ENCODE data around the gene IL15.
"Not testable (repeated sequence)": the region's sequence is repeated elsewhere in the genome, so short reads cannot be mapped to it uniquely, and the experiment has no call there.

IL15 gene

DNA sequence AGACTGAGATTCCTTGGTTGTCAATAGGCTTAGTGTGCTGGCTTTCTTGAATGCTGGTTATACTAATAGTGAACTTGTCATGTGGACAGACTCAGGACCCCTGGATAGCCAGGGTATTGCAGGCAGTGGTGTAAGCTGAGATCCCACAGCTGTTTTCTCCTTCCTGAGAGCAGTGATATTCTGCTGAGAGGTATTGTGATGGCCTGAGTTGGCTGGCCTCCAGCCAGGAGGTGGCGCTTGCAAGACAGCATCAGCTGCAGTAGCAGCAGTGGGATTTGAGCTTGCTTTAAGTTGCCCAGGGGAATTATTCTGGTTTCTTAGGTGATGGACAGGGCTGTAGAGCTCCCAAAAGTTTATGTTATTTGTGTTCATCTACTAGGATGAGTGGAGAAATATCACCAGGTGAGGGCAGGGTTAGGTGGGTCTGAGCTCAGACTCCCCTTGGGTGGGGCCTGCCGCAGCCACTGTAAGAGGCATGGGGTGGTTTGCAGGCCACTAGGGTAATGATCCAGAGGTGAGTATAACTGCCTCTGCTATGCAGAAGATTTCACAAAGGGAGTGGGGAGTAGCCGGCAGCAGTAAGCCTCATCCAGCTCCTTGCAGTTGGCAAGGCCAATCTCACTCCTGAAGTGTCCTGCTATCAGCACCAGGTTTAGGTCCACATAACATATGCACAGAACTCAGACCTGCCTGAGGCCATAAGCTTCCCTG is 66.2 kb downstream of the IL15 start:
- no peak for DNase-seq (ENCODE audit: low read depth in 2 of 2)

DNA sequence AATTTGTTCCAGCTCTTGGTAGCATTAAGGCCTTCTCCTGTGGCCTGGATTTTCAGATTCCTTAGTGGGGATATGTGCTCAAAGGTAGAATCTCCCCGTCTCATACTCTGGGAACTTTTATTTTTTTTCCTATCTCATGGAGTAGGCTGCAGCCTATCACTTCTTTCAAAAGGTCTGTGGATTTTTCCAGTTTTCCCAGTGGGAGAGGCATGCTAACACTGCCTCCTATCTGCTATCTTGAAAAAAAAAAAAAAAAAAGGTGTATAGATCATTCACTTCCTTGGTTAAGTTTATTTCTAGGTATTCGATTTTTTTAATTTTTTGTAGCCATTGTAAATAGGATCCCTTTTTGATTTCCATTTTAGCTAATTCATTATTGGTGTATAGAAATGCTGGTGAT is 67.1 kb downstream of the IL15 start:
- no peak for DNase-seq (ENCODE audit: low read depth in 2 of 2)

DNA sequence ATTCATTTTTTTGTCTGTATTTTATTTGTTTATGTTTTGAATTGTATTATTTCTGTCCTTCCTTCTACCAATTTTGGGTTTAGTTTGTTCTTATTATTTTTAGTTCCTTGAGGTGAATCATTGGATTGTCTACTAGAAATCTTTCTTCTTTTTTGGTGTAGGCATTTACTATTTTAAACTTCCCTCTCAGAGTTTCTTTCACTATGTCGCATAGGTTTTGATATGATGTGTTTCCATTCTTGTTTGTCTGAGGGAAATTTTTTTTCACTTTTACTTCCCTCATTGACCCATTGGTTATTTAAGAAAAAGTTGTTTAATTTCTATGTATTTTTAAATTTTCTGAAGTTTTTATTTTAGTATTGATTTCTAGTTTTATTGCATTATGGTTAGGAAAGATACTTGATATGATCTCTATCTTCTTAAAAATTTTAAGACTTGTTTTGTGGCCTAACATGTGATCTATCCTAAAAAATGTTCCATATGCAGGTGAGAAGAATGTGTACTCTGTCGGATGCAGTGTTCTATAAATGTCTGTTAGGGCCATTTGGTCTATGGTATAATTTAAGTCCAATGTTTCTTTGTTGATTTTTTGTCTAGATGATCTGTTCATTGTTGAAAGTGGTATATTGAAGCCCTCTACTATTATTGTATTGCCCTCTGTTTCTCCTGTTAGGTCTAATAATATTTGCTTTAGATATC is 68.8 kb downstream of the IL15 start:
- DNase-seq (ENCODE audit: low read depth in 2 of 2) = no peak

DNA sequence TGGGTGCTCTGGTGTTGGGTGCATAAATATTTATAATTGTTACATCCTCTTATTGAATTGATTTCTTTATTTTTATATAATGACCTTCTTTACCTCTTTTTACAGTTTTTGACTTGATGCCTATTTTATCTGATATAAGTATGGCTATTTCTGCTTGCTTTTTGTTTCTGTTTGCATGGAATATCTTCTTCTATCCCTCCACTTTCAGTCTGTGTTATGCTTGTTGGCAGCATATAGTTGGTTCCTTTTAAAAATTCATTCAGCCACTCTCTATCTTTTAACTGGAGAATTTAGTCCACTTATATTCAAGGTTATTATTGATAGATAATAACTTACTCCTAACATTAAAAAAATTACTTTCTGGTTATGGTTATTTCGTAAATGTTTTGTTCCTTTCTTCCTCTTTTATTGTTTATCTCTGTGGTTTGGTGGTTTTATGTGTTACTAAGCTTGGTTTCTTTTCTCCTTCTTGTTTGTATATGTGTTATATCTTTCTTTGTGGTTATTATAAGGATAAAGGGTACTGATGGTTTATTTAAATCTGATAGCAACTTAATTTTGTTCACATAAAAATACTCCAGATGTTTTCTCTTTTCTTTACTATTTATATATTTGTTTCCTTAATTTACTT is 69.5 kb downstream of the IL15 start:
- DNase-seq (ENCODE audit: low read depth in 2 of 2) = no peak

DNA sequence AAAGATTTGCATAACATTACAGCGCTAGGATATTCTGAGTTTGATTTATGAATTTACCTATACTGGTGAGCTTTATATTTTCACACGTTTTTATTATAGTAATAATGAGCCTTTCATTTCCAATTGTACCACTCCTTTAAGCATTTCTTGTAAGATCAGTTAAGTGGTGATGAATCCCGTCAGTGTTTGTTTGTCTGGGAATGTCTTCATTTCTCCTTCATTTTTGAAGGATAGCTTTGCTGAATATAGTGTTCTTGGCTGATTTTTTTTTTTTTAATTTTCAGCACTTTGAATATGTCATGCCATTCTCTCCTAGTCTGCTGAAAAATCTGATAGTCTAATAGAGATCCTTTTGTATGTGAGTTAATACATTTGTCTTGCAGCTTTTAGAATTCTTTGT is 70.1 kb downstream of the IL15 start:
- no peak for DNase-seq (ENCODE audit: low read depth in 2 of 2)

DNA sequence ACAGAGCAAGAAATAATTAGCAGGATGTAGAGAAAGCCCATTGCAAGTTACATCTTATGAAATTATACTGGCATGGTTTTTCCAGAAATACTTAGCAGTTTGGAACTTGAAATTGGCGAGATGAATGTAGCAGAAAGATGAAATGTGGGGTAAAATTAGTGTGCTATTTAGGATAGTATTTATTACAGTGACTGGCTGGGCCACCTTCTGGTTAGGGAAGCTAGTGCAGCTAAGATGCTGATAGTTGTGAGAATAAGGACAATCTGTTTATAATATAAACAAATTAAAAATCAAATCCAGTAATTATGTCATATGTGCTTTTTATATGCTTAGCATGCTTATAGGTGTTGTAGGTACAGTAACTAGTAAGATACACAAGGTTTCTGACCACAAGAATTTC is 74.8 kb downstream of the IL15 start:
- no peak for DNase-seq (ENCODE audit: low read depth in 2 of 2)

DNA sequence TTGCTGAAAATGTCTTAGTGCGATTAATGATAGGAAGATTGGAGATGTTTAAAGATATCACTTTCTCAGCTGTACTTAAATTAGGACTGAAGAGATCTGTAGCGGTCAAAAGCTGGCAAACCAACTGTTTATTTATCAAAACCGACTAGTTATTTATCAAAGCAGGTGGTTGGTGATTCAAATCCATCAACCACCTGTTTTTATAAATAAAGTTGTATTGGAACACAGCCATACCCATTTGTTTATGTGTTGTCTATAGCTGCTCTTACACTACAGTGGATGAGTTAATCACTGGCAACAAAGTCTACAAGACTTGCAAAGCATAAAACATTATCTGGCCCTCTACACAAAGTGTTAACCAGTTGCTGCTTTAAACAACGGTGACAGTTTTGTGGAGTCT is 76.8 kb downstream of the IL15 start:
- no peak for DNase-seq (ENCODE audit: low read depth in 2 of 2)

DNA sequence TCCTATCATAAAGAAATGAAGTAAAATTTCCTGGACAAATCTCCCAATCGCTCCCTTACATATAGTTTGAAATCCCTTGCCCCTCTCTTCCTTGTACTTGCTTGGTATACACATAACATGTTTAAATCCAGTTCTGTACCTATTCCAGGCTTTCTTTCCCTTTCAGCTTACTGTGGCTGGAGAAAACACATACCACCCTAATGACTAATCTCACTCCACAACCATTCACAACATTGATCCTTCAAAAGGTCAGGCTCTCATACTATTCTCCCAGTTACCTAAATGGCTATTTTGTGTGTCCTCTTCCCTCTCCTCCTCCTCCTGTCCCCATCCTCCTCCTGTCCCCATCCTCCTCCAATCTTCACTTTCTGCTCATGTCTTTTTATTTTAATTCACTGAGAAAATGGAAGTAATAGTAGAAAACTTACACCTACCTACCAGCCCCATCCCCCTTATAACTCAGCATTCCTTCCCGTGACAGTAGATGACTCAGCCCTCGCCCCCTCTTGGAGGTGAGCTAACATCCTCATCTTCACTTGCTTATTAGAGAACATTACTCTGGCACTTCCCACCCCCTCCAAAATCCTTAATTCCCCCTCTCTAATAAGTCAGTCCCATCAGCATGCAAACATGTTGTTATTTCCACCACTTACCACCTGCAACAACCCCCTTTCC is 77.5 kb downstream of the IL15 start:
- no peak for DNase-seq (ENCODE audit: low read depth in 2 of 2)

DNA sequence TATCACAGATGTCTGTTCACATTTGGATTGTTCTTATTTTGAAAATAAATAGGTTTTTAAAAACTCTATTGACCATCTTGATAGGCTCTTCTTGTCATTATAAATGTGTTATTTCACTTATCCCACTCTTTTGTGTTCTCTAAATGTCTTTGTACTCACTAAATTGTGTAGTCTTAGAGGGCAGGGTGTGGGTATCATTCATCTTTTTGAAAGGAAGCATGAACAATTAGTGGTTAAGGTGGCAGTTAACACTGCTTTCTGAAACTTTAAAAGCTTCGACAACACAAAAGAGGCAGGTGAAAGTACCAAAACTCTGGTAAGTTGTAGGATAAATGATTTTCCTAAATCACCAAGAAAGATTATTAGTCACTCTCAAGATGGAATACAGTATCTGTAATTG is 83.2 kb downstream of the IL15 start:
- DNase-seq (ENCODE audit: low read depth in 2 of 2) = no peak

DNA sequence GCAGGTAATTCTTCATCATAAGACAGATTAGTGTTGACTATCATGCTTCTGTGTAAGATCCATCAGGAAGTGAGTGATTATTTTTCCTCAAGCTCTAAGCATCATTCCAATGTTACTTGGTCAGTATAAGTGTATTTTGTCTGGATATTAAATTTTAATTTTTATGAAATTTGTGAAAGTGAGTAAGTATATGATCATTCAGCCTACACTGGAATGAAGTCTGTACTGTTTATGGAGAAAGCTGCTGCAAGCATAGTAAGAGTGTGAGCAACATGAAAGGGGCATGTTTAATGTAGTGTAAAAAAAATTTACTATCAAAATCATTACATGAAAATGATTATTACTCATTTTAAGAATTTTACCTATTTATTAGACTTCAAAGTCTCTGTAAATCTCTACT is 84.8 kb downstream of the IL15 start:
- no peak for DNase-seq (ENCODE audit: low read depth in 2 of 2)

DNA sequence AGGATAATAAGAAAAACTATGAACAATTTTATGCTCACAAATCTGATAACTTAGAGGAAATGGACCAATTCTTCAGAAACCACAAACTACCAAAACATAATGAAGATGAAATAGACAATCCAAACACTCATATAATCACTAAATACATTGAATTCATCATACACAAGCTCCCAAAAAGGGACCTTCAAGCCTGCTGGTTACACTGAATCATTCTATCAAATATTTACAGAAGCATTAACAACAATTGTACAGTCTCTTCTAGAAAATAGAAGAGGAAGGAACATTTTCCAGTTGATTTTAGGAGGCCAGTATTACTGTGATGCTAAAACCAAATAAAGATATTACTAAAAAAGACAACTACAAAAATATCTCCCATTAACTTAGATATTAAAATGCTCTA is 88.3 kb downstream of the IL15 start:
- DNase-seq (ENCODE audit: low read depth in 2 of 2) = no peak

DNA sequence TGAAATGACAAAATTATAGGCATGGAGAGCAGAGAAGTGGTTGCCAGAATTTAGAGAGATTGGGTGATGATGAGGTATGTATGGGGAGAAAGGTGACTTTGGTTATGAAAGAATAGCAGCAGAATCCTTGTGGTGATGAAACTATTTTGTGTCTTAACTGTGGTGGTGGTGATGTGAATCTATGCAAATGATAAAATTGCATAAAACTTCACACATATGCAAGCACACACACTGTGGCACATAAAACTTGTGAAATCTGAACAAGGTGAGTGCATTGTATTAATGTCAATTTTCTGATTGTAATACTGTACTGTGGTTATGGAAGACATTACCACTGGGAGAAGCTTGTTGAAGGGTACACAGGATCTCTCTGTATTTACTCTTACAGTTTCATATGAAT is 91.0 kb downstream of the IL15 start:
- no peak for DNase-seq (ENCODE audit: low read depth in 2 of 2)

DNA sequence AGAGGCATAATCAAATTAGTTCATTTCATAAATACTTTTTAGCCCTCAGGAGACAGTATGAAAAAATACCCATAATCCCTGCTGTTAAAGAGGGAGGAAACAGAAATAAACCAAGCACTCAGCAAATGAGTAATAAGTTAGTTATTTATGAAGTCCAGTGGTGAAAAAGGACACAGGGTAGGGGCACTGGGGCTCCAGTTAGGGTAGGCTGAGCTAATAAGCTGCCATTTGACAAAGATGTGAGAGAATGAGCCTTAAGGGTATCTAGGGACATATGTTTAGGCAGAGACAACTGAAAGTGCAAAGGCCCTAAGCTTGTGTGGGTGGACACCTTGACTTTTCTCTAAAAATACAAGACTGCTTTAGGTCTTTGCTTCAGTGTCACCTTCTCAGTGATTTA is 94.4 kb downstream of the IL15 start:
- DNase-seq (ENCODE audit: low read depth in 2 of 2) = no peak

DNA sequence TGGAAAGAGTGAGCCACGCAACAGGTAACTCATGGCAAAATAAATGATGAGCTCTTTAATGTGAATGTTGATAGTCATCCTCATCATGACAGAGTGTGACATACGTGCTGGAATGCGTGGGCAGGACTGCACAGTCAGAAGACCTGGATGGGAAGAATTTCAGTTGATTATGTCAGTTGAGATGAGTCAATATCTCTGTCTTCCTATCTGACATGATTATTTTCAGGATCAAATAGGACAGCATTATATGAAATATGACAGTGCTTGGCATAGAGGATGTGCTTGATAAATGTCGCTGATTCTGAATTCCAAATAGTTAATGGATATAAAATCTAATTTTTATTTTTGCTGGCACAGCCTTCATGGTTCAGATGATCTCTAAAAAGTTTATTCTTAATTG is 95.1 kb downstream of the IL15 start:
- DNase-seq (ENCODE audit: low read depth in 2 of 2) = no peak

DNA sequence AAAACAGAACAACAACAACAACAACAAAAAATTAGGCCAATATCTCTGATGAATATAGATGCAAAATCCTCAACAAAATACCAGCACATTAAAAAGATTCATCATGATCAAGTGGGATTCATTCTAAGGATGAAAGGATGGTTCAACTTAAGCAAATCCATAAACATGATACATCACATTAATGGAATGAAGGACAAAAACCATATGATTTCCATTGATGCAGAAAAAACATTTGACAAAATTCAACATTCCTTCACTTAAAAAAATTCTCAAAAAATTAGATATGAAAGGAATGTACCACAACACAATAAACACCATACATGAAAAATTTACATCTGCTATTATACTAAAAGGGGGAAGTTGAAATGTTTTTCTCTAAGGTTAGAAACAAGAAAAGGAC is 103.3 kb downstream of the IL15 start:
- no peak for DNase-seq (ENCODE audit: low read depth in 2 of 2)

DNA sequence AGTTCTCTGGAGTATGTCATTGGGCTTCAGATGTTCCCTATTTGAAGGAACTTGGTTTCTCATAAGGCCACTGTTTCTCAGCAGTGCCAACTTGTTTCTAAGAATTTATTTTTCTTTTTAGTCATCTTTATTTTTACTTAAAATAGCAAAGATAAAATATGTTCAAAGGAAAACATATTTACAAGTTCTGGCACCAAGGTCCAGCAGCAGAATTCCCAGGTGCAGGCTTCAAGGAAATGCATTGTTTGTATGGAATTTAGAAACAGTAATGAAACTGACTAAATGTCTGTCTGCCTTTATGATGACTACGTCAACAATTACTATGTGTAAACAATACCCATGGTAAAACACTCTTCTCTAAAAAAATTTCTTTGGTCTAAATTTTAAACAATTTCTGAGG is 109.6 kb downstream of the IL15 start:
- no peak for DNase-seq (ENCODE audit: low read depth in 2 of 2)

DNA sequence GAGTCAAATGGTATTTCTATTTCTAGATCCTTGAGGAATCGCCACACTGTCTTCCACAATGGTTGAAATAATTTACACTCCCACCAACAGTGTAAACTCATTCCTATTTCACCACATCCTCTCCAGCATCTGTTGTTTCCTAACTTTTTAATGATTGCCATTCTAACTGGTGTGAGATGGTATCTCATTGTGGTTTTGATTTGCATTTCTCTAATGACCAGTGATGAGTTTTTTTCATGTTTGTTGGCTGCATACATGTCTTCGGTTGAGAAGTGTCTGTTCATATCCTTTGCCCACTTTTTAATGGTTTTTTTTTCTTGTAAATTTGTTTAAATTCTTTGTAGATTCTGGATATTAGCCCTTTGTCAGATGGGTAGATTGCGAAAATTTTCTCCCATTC is 115.4 kb downstream of the IL15 start:
- not testable (repeated sequence) for DNase-seq (ENCODE audit: low read depth in 2 of 2)

DNA sequence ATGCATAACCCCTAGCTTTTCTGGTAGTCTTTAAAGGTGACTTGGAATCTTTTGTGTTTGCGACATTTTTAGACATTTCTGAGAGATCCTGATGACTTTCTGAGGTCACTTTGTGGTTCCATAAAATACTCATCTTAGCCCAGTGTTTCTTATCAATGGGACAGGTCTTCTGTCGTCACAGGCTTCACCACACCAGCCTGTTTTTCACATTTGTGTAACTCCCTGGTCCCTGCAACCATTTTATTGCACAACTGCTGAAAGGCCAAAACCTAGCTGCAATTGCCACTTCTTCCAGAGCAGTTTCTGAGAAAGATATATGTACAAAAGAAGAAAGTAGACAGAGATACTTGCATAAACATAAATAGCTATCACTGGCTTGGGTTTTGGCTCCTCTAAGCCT is 120.9 kb downstream of the IL15 start:
- DNase-seq (ENCODE audit: low read depth in 2 of 2) = no peak

DNA sequence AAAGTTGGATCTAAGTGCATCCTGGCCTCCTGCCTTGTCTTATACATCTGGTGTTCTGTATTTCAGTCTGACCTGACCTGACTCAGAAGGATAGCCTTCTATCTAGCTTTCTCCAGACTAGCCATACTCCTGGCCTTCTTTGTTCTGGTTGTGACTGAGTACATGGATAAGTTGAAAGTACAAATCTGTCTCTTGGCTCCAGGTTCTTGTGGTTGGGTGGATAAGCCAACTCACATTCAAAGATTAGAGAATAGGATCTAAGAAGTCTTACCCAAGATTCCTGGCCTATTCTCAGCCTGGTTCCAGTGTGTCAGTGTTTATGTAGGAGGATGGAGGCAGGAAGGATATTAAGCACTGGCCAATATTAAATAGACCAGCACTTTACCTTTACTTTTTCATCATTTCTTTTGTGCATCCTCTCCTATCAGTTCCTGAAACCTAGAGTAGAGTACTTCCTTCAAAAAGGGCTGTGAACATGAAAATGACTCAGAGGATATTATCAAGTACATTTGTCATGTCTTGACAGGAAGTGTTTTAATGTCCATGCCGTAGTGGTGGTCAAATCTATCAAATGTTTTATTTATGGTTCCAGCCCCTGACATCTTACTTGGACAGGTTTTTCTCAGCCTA is 123.5 kb downstream of the IL15 start:
- DNase-seq (ENCODE audit: low read depth in 2 of 2) = no peak

DNA sequence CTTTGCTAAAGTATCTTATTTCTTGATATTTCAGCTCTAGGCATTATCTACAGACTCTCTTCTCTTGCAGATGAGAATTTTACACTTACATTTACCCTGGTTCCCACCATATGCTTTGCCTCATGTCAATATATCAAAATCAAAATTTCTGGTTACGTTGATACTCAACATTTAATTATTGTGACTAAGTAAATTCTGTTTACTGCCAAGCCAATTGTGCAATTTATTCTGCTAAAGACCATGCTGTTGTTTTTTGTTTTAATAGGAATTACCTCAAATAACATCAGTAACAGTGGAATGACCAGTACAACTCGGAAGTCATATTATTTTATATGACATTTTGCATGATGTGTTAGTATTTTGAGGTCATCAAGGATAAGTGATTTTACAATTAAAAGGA is 125.5 kb downstream of the IL15 start:
- no peak for DNase-seq (ENCODE audit: low read depth in 2 of 2)

DNA sequence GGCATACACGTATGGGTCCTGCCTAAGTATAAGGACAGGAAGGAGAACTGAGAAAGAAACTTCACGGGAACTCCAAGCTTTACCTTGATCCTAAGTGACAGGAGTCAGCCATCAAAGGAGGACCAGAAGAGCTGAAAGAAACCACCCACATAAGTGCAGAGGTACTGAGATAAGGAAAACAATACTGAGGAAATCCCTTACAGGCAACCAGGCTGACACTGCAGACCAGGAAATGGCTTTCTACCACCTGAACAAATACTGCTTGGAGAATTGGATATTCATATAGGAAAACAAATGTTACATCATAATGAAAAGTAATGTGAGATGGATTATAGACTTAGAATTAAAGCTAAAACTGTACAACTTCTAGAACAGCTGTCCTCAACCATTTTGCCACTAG is 127.0 kb downstream of the IL15 start:
- DNase-seq (ENCODE audit: low read depth in 2 of 2) = no peak

DNA sequence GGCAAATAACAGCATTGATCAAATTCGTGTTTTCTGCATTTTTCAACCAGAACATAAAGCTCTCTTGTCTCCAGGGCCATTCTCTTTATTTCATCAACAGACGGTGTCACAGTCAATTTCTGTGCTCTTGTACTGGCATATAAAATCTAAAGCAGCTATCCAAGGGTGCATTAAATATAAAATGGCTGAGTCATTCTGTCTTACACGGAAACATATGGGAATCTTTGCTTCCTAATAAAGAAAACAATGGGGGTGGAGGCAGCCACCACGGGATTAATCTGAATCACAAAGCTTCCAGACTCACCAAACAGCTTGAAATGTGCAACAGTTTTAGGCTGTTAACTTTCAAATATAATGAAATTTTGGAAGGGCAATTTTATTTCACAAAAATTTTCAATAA is 132.6 kb downstream of the IL15 start:
- DNase-seq (ENCODE audit: low read depth in 2 of 2) = no peak
